CD4-positive, alpha-beta memory T cell (primary cell): Measurements from ENCODE around the gene APEX1. TPM values are rescaled to one million over a fixed set of nuclear protein-coding genes. Genes with fewer than 3 reads are reported as not detected.

Source experiments
- CTCF ChIA-PET: fragments of 350-600 bp; sonication (Branson Sonifier 250); formaldehyde crosslinking; loops from one replicate; lab custom pipeline; 2021; ENCODE audit warnings: inconsistent platforms; ENCODE audit not compliant: partially characterized antibody; lab: Charles Lee
- POLR2A ChIA-PET: fragments of 350-600 bp; sonication (Branson Sonifier 250); formaldehyde crosslinking; loops from one replicate; lab custom pipeline; 2021; ENCODE audit not compliant: partially characterized antibody; lab: Charles Lee
- DNase-seq, 5 donors: peaks; one replicate each; pipeline versions ENCODE4 v3.0.0 to v3.0.0-alpha.2; 2020 to 2022; ENCODE audit warnings: mixed read lengths in 1 of 5
- H3K27ac ChIP-seq: one replicate; pipeline ENCODE4 v1.7.0; 2013; ENCODE audit warnings: low read depth, low read length
- H3K27me3 ChIP-seq: 2 replicates; pipeline ENCODE4 v1.7.0; 2013; ENCODE audit warnings: mild to moderate bottlenecking, low read length, moderate library complexity; ENCODE audit not compliant: insufficient read depth
- H3K36me3 ChIP-seq: 2 replicates; pipeline ENCODE4 v1.7.0; 2013; ENCODE audit warnings: mild to moderate bottlenecking, low read length, moderate library complexity; ENCODE audit not compliant: insufficient read depth
- H3K4me1 ChIP-seq: 2 replicates; pipeline ENCODE4 v1.7.0; 2013; ENCODE audit warnings: mild to moderate bottlenecking, low read length, moderate library complexity; ENCODE audit not compliant: insufficient read depth
- H3K4me3 ChIP-seq, 2 donors: one replicate each; pipeline ENCODE4 v1.7.0; 2013; ENCODE audit warnings: low read length in 2 of 2, mild to moderate bottlenecking in 1 of 2
- H3K9me3 ChIP-seq, 2 donors: one replicate each; pipeline ENCODE4 v1.7.0; 2013; ENCODE audit warnings: low read length in 2 of 2, control low read depth in 1 of 2; ENCODE audit not compliant: control insufficient read depth in 1 of 2
- H3K27ac Mint-ChIP-seq, 7 donors: one replicate each; pipeline ENCODE4 v1.8.0; 2020 to 2021; ENCODE audit warnings: mixed read lengths in 7 of 7, mild to moderate bottlenecking in 6 of 7, inconsistent platforms in 3 of 7, moderate library complexity in 3 of 7
- H3K27me3 Mint-ChIP-seq, 2 donors: one replicate each; pipeline ENCODE4 v1.8.0; 2020 to 2021; ENCODE audit warnings: mixed read lengths in 2 of 2
- H3K36me3 Mint-ChIP-seq, 2 donors: one replicate each; pipeline ENCODE4 v1.8.0; 2020 to 2021; ENCODE audit warnings: mixed read lengths in 2 of 2, inconsistent platforms in 1 of 2, mild to moderate bottlenecking in 1 of 2
- H3K4me1 Mint-ChIP-seq, 4 donors: one replicate each; pipeline ENCODE4 v1.8.0; 2020 to 2021; ENCODE audit warnings: mixed read lengths in 4 of 4, mild to moderate bottlenecking in 1 of 4
- H3K4me3 Mint-ChIP-seq, 8 donors: one replicate each; pipeline ENCODE4 v1.8.0; 2020 to 2021; ENCODE audit warnings: mixed read lengths in 8 of 8, mild to moderate bottlenecking in 7 of 8, moderate library complexity in 6 of 8, inconsistent platforms in 3 of 8
- H3K9me3 Mint-ChIP-seq, 8 donors: one replicate each; pipeline ENCODE4 v1.8.0; 2020 to 2021; ENCODE audit warnings: mixed read lengths in 8 of 8, mild to moderate bottlenecking in 5 of 8, inconsistent platforms in 3 of 8, moderate library complexity in 1 of 8
- intact Hi-C: fragments of 100-400 bp; cut with micrococcal nuclease; formaldehyde crosslinking; loops from one replicate; pipeline ENCODE4 v1.15.1; 2023
- polyA plus RNA-seq, 2 donors: library from polyadenylated mRNA; unstranded; fragments of 300-500 nt; fragmentation: Illumina TruSeq; gene quantifications; one replicate each; pipeline ENCODE4 v1.2.3, GENCODE V29; 2021
- total RNA-seq, 2 experiments: library from RNA; stranded (reverse); gene quantifications; one replicate each; pipeline ENCODE4 v1.2.3, GENCODE V29; 2021

APEX1 gene
- total and polyA plus RNA-seq, 4 experiments from 2014 or later, result 102 to 144 (median 122) TPM

DNA sequence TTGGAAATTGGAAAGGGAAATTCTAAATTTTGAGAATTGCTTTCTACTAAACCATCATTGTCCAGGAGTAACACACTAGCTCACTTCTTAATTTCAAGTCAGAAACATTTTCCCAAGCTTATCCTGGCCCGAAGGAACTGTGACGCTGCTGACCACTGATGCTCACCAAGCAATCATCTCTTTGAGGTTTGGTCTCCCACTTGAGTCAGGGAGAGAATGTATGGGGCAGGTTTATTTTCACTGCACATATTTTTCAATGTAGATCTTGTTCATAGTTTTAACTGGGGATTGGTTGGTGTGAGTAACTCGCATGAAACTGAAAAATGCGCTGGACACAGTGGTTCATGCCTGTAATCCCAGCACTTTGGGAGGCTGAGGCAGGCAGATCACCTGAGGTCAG lies 37.5 kb downstream of the APEX1 start:
- Histone ChIP-seq H3K36me3 (no peaks in the 10 kb centered on the region), H3K4me1 (peaks cover 63% of the 10 kb centered on the region), H3K4me3 (no peak overlapping the region), H3K27ac (no peak overlapping the region), H3K9me3 (no peaks in the 10 kb centered on the region), H3K27me3 (no peaks in the 10 kb centered on the region)
- H3K4me1 Mint-ChIP-seq, result peaks cover 43 to 75% (median 62%) of the 10 kb centered on the region in 4 donors
- DNase-seq, result no peak
- H3K4me3 Mint-ChIP-seq, result no peak overlapping the region
- ChIA-PET CTCF (interaction anchor here (2.1 kb wide), 1 partner anchor 77 kb away, joined by 8 read pairs; no protein-coding TSS in a partner anchor), POLR2A (interaction anchor here (1.0 to 1.1 kb wide), 3 partner anchors 11 to 37 kb away, joined by 3 to 4 read pairs (median 4); no protein-coding TSS in a partner anchor)
- no peaks in the 10 kb centered on the region for H3K9me3 Mint-ChIP-seq
- intact Hi-C loops, result no loop called here
- H3K27me3 Mint-ChIP-seq, result no peaks in the 10 kb centered on the region
- H3K36me3 Mint-ChIP-seq, result no peaks in the 10 kb centered on the region
- H3K27ac Mint-ChIP-seq, result peak overlapping the region in 2 of 7 donors; percentile 40 to 60

DNA sequence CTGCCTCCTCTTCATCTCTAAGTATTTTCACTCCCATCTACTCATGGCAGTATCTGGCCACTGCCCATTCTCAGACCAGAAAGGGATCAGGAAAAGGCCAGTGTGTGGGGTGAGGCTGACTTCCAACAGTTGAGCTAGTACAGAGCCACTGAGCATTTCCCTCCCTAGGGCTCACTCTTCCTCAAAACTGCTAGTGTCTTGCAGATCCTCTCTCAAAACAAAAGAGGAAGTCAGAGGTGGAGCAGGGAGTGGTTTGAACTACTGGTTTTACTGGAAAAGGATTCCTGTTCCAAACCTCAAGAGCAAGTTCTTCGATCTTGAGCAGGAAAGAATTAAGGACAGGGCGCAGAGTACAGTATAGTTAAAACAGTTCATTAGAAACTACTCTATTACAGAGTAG lies 38.6 kb downstream of the APEX1 start:
- CTCF ChIA-PET, result interaction anchor here (0.7 to 2.1 kb wide), 4 partner anchors 10 to 79 kb away, joined by 3 to 8 read pairs (median 4); no protein-coding TSS in a partner anchor
- Histone ChIP-seq H3K27me3 (no peaks in the 10 kb centered on the region), H3K4me1 (peaks cover 51% of the 10 kb centered on the region), H3K36me3 (no peaks in the 10 kb centered on the region), H3K27ac (no peak overlapping the region), H3K4me3 (no peak overlapping the region), H3K9me3 (no peaks in the 10 kb centered on the region)
- POLR2A ChIA-PET, result interaction anchor here (0.9 to 1.2 kb wide), 4 partner anchors 12 to 39 kb away, joined by 3 to 4 read pairs (median 3); partner anchors contain the start of gene APEX1
- Mint-ChIP-seq H3K36me3 (no peaks in the 10 kb centered on the region), H3K4me3 (peak overlapping the region in 1 of 8 donors; percentile 23), H3K9me3 (no peaks in the 10 kb centered on the region), H3K27me3 (no peaks in the 10 kb centered on the region), H3K27ac (peak overlapping the region in 5 of 7 donors; percentile 12 to 92 (median 50)), H3K4me1 (peaks cover 34 to 63% (median 52%) of the 10 kb centered on the region in 4 donors)
- no peak for DNase-seq
- intact Hi-C loops, result no loop called here

DNA sequence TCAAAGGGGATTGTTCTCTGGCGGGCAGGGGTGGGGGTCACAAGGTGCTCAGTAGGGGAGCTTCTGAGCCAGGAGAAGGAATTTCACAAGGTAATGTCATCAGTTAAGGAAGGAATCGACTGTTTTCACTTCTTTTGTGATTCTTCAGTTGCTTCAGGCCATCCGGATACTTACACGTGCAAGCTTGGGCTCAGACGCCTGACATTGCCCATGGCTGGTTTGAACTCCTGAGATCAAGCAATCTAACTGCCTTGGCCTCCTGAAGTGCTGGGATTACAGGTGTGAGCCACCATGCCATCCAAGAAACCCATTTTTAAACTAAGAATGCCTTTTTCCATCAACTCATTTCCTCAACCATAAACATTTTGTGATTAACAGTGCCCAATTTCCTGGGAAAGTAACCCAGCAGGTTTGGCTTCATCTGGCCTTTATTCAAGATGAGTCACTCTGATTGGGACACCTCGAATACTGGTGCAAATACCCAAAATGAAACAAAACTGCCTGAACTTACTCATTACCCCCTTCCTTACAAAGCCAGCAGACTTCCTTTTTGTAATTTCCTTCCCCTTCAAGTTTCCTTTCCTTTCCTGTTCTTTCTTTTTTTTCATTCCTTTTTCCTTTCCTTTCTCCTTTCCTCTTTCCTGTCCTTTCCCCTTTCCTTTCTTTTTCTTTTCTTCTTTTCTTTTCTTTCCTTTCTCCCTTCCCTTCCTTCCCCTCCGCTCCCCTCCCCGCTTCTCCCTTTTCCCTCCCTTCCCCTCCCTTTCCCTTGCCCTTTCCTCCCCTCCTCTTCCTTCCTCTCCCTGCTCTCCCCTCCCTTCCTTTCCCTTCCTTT lies 40.1 kb downstream of the APEX1 start:
- no peak for DNase-seq
- Mint-ChIP-seq H3K27me3 (no peaks in the 10 kb centered on the region), H3K9me3 (no peaks in the 10 kb centered on the region), H3K36me3 (no peaks in the 10 kb centered on the region), H3K4me3 (no peak overlapping the region), H3K27ac (peak overlapping the region in 2 of 7 donors; percentile 13 to 36), H3K4me1 (peaks cover 21 to 48% (median 39%) of the 10 kb centered on the region in 4 donors)
- POLR2A ChIA-PET, result interaction anchor here (1.3 kb wide), 1 partner anchor 25 kb away, joined by 4 read pairs; no protein-coding TSS in a partner anchor
- H3K27me3 ChIP-seq, result no peaks in the 10 kb centered on the region
- CTCF ChIA-PET, result no interaction called here
- H3K4me1 ChIP-seq, result peaks cover 36% of the 10 kb centered on the region
- H3K9me3 ChIP-seq, result no peaks in the 10 kb centered on the region
- H3K36me3 ChIP-seq, result no peaks in the 10 kb centered on the region
- intact Hi-C loops, result no loop called here
- H3K27ac ChIP-seq, result no peak overlapping the region
- no peak overlapping the region for H3K4me3 ChIP-seq

DNA sequence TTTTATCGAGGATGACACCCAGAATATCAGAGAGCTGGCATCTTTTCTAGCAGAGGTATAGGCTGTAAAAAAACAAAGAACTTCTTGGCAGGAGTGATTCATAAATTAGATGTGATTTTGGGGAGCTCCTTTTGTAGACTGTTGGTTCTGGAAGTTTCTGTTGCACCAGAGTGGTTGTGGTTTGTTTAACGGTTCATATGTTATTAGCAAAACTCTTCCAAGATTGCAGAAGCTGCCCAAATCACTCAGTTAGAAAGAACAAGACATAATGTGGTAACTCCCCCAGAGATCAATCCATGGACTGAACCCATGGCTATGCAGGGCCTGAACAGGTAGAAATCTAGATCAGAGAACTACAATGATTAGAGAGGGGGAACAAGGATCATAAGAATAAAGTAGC lies 43.6 kb downstream of the APEX1 start:
- CTCF ChIA-PET, result interaction anchor here (0.9 kb wide), 1 partner anchor 8 kb away, joined by 3 read pairs; no protein-coding TSS in a partner anchor

DNA sequence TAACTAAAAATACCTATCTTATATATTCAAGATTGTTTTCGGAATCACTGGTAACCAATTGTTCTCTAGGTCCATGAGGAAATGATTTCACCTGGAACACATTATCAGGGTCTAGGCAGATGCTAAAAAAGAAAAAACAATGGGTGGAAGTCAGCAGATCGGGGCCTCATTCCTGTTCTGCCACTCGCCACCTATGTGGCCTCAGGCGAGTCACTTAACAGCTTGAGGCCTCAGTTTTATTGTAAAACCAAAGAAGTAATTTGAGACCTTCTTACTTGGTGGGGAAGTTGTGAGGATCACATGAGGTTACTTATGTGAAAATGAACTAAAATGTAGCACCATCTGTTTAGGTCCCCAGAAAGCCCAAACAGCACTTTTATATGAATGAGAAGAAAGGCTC lies 44.1 kb downstream of the APEX1 start:
- no peaks in the 10 kb centered on the region for H3K36me3 ChIP-seq
- peaks cover 5% of the 10 kb centered on the region for H3K4me1 ChIP-seq
- peaks cover 0 to 2% (median 0%) of the 10 kb centered on the region in 8 donors for H3K9me3 Mint-ChIP-seq
- no peak for DNase-seq
- ChIA-PET CTCF (interaction anchor here (0.9 kb wide), 1 partner anchor 9 kb away, joined by 3 read pairs; no protein-coding TSS in a partner anchor), POLR2A (no interaction called here)
- no peaks in the 10 kb centered on the region for H3K27me3 ChIP-seq
- H3K27me3 Mint-ChIP-seq, result no peaks in the 10 kb centered on the region
- H3K4me1 Mint-ChIP-seq, result peaks cover 9 to 21% (median 14%) of the 10 kb centered on the region in 4 donors
- H3K27ac Mint-ChIP-seq, result no peak overlapping the region
- intact Hi-C loops, result no loop called here
- H3K27ac ChIP-seq, result no peak overlapping the region
- no peaks in the 10 kb centered on the region for H3K9me3 ChIP-seq
- no peak overlapping the region for H3K4me3 ChIP-seq
- no peaks in the 10 kb centered on the region for H3K36me3 Mint-ChIP-seq
- no peak overlapping the region for H3K4me3 Mint-ChIP-seq

More for the DNA sequence above, 43.6 kb downstream of the APEX1 start:
- no peaks in the 10 kb centered on the region for H3K27me3 Mint-ChIP-seq
- no peaks in the 10 kb centered on the region for H3K9me3 Mint-ChIP-seq
- no peaks in the 10 kb centered on the region for H3K9me3 ChIP-seq
- H3K27ac ChIP-seq, result no peak overlapping the region
- H3K4me3 ChIP-seq, result no peak overlapping the region
- H3K4me3 Mint-ChIP-seq, result no peak overlapping the region
- peaks cover 9% of the 10 kb centered on the region for H3K4me1 ChIP-seq
- no peaks in the 10 kb centered on the region for H3K36me3 ChIP-seq
- intact Hi-C loops, result no loop called here
- peaks cover 8 to 22% (median 15%) of the 10 kb centered on the region in 4 donors for H3K4me1 Mint-ChIP-seq
- no peaks in the 10 kb centered on the region for H3K36me3 Mint-ChIP-seq
- POLR2A ChIA-PET, result no interaction called here
- peak overlapping the region in 1 of 7 donors; percentile 25 for H3K27ac Mint-ChIP-seq
- no peaks in the 10 kb centered on the region for H3K27me3 ChIP-seq
- no peak for DNase-seq

DNA sequence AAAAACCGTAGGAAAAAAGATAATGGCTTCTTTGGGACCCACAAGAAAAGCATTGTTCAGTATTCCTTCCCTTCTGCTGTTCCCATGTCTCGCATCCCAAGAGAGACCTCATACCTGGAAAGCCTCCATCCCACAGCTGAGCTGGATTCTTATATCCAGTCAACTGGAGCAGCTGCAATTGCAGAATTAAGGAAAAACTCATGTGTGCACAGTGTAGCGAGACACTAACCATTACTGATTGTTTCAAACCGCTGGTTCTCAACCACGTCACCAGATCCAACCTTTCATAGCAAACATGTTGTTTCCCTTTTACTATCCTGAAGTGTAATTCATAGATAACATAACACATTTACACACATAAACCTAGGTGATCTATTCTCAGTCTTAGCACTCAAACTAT lies 44.9 kb downstream of the APEX1 start:
- POLR2A ChIA-PET, result interaction anchor here (1.0 kb wide), 1 partner anchor 30 kb away, joined by 4 read pairs; no protein-coding TSS in a partner anchor
- Histone ChIP-seq H3K4me1 (peaks cover 5% of the 10 kb centered on the region), H3K36me3 (no peaks in the 10 kb centered on the region), H3K4me3 (no peak overlapping the region), H3K27me3 (no peaks in the 10 kb centered on the region), H3K9me3 (no peaks in the 10 kb centered on the region), H3K27ac (no peak overlapping the region)
- Mint-ChIP-seq H3K27ac (no peak overlapping the region), H3K36me3 (no peaks in the 10 kb centered on the region), H3K4me3 (no peak overlapping the region), H3K27me3 (no peaks in the 10 kb centered on the region), H3K9me3 (peaks cover 0 to 2% (median 0%) of the 10 kb centered on the region in 8 donors), H3K4me1 (peaks cover 9 to 19% (median 13%) of the 10 kb centered on the region in 4 donors)
- CTCF ChIA-PET, result no interaction called here
- intact Hi-C loops, result no loop called here
- DNase-seq, result no peak

DNA sequence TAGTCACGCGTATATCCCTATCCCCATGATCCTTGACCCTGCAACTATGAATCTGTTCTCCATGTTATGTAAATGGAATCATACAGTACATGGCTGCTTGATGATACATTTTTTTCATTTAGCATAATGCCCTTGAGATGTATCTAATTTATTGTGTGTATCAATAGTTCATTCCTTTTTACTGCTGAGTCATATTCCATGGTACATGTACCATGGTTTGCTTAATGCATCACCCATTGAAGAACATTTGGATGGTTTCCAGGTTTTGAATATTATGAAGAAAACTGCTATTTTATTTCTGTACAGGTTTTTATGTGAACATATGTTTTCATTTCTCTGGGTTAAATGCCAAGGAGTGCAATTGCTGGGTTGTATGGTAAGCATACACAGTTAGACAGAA lies 46.3 kb downstream of the APEX1 start:
- Mint-ChIP-seq H3K27ac (no peak overlapping the region), H3K36me3 (no peaks in the 10 kb centered on the region), H3K4me3 (no peak overlapping the region), H3K27me3 (no peaks in the 10 kb centered on the region), H3K9me3 (peaks cover 0 to 2% (median 0%) of the 10 kb centered on the region in 8 donors), H3K4me1 (peaks cover 0 to 8% (median 6%) of the 10 kb centered on the region in 4 donors)
- Histone ChIP-seq H3K4me3 (no peak overlapping the region), H3K27ac (no peak overlapping the region), H3K36me3 (no peaks in the 10 kb centered on the region), H3K4me1 (no peaks in the 10 kb centered on the region), H3K27me3 (no peaks in the 10 kb centered on the region), H3K9me3 (no peaks in the 10 kb centered on the region)
- ChIA-PET CTCF (no interaction called here), POLR2A (no interaction called here)
- intact Hi-C loops, result no loop called here
- DNase-seq, result no peak
